Stimulated activated CD8-positive, alpha-beta memory T cell treated with anti-CD3 and anti-CD28 coated beads, Interleukin-4, amount 100 ng/mL, for 48 hours (primary cell): ENCODE results near the gene CLCA1.

Source experiments
- DNase-seq: peaks from one replicate; pipeline ENCODE4 v3.0.0-alpha.2; 2020

CLCA1 gene

DNA sequence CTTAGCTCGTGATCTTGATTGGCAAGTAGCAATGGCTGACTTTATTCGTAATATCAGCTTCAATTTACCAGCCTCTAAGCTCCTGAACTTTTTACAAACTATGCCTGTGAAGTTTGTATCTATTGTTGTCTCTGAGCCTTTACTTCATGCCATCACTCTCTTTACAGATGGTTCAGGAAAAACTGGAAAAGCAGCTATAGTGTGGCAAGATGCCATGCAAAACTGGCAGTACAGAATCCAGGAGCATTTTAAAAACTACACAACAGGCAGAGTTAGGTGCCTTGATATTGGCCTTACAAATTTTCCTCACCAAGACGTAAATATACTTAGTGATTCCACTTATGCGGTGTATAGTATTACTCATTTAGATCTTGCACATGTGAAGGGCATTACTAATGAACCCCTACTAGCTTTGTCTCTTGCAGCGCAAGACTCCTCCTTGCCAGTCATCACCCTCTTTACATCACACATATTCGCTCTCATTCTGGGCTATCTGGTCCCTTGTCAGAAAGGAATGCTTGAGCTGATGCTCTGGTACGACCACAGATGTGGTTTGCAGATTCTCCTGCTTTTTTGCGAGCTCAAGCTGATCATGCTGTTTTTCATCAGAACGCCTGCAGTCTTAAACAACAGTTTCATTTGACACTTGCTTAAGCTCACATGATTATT lies 36.3 kb downstream of the CLCA1 start:
- DNase-seq = no peak

DNA sequence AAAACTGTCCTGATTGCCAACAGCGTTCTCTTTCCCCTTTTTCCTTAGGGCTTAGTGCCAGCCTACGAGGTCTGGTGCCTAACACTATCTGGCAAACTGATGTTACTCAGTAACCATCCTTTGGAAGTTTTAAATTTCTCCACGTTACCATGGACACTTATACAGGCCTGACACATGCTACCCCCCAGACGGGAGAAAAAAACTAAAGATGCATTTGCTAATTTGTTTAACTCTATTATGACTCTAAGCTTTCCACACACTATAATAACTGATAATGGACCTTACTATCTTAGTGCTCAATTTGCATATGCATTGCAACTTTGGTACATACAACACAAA lies 36.8 kb downstream of the CLCA1 start:
- DNase-seq = no peak

DNA sequence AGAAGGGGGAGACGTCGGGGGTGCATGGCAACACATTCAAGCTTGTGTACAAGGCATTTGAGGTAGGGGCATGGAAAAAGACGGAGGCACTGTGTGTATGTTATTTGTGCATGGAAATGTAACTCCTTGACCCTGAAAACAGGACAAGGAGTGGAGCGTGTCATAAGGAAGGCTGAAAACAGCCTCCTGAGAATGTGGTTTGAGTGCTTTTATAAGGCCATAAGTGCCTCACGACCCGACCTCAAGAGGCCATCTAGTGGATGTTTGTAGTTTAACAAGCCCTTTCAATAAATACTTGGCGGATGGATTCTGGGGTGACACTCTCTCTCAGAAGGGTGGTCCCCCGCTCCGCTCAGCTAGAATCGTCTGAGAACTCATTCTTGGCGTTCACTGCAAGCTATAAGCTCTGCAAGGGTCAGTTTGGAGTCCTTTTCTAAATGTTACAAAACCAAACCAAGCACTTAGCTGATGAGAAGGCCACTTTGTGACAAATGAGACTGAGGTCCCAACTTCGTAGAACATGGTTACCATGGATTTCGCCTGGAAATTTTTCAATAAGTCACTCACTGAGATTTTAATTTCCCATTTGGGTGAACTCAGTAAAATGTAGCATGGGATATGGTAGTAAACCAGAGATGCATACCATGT lies 39.3 kb downstream of the CLCA1 start:
- DNase-seq = no peak

DNA sequence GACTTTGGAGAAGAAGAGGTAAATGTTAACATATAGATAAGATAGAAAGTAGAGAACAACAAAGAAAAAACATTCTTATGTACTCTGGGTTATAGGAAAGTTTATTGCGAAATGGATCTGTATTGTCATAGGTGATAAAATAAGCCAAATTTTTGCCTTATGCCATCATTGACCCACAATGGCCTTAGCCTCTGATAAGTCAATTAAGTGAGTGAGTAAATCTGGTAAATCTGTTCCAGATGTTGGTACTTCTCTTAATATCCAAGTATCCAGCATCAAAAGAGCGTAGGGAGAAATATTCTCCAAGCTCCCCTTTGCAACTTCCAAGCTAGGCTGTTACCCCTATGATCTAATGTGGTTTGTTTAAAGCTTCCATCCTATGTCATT lies 39.8 kb downstream of the CLCA1 start:
- DNase-seq = no peak

DNA sequence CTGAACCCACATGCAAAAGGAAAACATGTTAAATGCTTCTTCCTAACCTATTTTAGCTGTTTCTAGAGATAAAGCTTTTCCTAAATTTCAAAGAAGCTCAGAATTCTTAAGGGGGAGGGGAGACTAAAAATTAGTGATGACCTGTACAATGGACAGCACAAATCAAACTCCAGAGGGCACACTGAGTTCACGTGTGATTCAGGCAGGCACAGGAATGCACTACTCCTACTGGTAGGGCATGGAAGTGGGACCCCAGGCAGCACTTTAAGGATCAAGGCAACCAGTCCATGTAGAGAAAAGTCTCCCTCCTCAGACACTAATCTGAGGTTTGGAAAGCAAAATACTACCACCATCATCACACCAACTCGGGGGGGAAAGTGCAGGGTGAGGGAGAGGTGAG lies 46.9 kb downstream of the CLCA1 start:
- DNase-seq = no peak

DNA sequence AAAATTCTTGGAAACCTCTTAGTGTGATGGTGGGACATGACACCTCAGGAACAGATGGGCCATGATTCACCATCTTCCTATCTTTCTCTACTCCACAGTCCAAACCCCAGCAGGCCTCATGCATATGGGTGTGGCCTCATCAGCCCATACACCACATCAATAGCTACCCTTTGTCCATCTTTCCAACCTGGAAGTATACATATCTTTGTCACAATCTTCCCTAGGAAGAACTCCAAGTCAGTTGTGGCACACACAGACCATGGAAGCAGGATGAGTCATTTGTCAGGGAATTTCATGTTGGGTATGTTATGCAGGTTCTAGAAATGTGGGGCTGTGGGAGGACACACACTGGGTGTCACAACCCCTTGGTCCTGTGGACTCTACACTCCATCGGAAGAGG lies 47.6 kb downstream of the CLCA1 start:
- no peak for DNase-seq

DNA sequence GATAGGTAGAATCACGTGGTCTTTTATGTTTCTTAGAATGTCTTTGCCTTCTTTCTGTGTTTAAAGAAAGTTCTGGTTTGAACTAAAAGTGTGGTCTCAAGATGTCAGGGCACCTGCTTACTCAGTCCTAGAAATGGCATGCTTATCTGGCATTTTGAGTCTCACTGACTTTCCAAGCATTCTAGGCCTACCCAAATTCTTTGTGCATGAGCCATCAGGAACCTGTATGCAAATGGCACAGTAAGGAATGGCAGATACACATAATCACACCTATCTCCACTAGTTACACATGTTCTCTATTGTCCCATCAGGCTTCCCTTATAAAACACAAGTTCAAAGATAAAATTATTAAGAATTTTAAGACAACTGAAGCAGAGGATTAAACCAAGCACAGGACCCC lies 48.6 kb downstream of the CLCA1 start:
- no peak for DNase-seq

DNA sequence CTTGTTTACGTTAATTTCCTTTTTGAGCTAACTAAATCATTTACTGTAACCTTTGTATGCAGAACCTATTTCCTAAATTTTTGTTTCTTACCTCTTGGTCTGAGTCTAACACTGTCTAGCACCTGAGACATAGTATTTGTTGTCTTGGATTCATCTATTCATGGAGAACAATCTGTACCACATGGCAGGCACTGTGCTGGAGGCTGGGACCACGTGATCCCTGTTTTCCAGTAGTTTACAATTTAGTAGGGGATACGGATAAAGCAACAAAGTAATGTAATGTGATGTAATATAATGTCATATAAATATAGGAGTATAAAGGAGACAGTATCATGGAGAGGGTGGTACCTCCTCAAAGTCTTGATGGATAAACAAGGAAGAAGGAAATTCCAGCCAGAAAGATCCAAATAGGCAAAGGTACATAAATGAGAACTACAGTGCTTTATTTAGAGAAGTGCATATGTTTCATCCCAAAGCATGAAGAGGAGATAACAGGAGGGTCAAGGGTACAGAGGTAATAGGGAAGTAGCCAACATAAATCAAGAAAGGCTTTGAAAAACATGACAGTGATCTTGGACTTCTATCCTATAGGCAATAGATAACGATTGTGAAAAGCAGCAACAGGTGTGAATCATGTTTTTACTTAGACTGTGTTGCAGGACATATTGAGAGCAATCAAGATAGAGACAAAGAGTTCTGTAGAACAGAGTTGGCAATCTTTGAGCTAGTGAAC lies 52.2 kb downstream of the CLCA1 start:
- no peak for DNase-seq

DNA sequence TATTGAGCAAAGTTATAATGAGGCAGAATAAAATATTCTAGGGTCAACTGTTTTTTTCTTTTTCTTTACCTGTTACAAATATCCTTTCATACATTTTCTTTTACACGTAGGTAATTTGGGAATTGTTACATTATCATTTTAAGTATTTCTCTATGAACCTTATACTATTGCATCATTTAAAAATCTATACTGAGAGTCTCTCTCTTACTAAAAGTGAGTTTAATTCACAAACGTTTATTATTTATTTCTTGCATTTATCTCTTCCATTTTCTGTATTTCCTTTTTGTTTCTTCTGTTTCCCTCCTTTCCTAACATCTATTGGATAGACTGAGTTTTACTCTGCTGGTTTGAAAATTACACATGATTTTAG lies 52.8 kb downstream of the CLCA1 start:
- DNase-seq = no peak

DNA sequence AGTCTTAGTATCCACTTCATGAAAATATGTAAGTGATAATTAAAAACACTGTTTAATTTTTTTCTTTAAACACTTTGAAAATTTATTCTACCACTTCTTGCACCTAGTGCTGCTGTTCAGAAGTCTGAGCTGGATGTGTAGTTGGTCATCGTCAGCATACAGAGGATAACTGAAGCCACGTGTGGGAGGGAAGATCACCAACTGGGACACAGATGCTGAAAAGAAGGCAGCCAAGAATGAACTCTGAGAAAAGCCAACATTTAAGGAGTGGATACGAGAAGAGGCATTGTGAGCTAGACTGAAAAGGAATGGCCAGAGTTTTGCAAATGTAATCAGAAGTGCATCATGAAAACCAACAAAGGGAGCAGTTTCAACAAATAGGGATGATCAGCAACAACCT lies 53.5 kb downstream of the CLCA1 start:
- no peak for DNase-seq

DNA sequence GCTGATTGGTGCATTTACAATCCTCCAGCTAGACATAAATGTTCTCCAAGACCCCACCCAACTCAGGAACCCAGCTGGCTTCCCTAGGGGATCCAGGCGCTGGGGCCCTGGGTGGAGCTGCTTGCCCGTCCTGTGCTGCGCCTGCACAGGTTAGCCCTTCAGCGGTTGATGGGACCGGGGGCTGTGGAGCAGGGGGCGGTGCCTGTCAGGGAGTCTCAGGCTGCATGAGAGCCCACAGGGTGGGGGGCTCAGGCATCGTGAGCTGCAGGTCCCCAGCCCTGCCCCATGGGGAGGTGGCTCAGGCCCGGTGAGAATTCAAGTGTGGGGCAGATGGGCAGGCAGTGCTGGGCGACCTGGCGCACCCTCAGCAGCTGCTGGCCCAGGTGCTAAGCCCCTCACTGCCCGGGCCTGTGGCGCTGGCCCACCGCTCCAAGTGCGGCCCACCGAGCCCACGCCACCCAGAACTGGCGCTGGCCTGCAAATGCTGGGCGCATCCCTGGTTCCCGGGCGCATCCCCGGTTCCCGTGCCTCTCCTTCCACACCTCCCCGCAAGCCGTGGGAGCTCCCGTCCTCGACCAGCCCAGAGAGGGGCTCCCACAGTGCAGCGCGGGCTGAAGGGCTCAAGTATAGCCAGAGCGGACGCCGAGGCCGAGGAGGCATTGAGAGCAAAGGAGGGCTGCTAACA lies 55.1 kb downstream of the CLCA1 start:
- DNase-seq = no peak

DNA sequence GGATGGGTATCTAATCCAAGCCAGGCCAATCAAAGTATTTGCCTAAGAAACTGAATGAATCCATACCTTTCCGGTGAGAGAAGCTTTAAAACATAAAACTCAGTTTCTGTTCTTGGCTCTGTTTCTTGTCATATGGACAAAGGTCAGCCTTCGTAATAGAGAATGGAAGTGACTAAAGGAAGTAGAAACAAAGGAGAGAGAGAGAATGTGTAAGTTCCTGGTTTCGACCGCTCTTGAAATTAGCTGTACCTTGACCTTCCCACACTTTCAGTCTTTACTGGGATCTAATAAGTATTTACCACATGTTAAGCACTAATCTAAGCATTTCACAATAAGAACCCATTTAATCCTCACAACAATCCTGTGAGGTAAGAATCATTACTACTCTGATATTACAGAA lies 58.6 kb downstream of the CLCA1 start:
- DNase-seq = no peak

DNA sequence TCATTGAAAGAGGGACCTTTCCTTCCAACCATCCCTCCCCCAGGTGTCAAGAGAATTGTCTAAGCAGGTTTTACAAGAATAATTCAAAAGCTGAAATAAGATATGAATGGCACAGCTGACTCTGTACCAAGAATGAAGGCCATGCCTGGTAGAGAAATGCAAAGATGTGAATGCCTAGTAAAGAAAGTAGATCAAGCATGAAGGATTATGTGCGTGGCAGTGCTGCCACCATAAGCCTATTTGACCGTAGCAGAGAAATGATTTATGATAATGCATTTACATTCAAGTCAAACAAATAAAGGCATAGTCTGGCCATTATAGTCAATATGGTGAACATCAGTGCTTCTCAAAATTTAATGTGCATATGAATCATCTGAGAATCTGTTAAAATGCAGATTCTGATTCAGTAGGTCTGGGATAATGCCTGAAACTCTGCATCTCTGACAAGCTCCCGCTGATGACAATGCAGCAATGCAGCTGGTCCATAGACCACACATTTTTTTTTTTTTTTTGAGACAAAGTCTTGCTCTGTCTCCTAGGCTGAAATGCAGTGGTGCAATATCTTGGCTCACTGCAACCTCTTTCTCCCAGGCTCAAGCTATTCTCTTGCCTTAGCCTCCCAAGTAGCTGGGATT lies 61.6 kb downstream of the CLCA1 start:
- DNase-seq = no peak

DNA sequence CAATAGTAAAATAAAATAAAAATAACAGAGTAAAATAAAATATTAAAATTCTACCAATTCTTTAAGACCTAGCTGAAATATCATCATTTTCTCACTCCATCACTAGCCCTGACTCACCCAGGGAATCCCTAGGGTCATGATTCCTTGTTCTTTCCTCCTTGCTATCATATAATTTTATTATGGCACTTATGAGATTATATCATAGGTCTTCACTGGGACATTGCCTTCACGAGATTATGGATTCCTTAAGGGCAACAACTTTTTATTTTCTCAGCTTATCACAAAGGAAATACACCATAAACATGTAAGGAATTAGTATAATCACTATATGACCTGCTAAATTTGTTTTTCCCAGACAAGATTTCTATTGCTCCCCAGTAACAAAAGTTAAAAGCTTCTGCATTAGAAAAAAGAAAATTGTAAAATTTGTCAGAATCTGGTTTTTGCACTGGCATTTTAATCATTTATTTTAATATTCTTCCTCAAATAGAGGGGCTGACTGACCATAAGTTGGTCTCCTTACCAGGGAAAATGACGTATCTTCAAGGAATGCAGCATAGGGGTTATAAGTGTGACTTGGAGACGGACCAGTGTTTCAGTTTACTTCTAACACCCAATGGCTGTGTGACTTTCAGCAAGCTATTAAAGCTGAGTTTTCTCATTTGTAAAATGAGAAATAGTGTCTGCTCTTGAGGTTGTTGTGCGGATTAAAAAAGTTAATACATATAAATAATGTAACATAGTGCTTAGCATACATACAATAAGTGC lies 69.4 kb downstream of the CLCA1 start:
- DNase-seq = no peak

DNA sequence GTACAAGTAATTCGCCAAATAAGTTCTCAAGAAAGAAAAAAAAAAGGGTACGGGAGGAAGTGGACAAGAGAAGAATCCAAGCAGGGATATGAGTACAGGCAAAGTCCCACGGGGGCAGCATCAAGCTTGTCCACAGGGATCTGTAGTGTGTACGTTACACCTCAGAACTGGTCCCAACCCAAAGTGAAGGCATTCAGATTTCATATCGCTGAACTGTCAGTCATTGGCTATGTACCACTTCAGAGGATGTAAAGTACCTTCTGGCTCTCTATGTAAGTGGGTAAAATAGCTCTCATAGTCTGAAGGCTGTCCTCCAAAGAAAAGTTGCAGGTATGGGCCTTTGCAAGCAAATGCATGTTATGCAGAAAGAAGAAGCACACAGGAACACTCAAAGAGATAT lies 70.0 kb downstream of the CLCA1 start:
- DNase-seq = no peak

DNA sequence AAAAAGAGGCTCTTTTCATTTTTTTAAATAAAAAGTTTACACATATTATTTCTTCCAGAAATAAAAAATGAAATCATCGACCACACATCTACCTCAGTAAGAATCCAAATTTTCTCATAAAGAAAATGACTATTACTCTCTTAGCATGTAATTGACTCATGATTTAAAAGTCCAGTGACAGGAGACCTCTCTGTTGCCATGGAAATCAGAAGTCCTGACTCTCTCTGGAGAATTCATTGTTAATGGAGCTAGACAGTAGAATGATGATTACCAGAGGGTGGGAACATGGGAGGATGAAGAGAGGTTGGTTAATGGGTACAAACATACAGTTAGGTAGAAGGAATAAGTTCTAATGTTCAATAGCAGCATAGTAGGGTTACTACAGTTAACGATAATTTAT lies 73.1 kb downstream of the CLCA1 start:
- no peak for DNase-seq

DNA sequence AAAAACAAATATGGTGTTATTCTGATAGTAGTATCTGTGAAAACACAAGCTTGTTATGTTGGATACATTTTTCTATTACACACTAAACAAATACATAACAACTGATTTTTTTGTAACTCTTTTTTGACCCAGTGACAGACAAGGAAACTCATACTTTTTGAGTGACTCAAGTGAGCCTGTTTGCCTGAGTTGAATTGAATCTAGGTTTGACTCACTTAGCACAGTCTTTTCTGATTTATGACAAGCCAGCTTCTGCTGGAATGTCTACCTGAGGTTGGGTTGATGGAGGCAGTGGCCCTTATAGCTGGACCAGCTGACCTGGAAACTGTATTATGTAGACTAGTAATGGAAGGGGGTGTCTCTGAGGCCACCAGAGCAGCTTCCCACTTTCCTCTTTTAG lies 73.9 kb downstream of the CLCA1 start:
- DNase-seq = no peak

DNA sequence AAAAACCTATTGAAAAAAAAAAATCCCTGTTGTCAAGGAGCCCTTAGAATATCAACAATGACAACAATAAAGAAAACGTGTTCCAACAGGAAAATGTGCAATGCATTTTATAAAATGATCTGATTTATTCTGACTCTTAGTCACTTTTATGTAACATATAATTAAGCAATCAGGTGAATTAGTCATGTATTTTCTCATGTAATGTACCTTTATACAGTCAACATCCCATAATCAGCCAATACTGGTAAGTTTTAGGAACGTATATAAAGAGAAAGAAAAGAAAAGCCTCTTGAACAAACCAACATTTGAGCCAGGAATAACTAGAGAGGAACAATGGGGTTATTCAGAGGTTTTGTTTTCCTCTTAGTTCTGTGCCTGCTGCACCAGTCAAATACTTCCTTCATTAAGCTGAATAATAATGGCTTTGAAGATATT lies 78.1 kb downstream of the CLCA1 start, which contains the start of gene CLCA4:
Gene CLCA4 (plus strand): TSS at position 292 of the 435 bp plus-strand sequence. CDS start 42 bp downstream, at position 334.
- DNase-seq = no peak

DNA sequence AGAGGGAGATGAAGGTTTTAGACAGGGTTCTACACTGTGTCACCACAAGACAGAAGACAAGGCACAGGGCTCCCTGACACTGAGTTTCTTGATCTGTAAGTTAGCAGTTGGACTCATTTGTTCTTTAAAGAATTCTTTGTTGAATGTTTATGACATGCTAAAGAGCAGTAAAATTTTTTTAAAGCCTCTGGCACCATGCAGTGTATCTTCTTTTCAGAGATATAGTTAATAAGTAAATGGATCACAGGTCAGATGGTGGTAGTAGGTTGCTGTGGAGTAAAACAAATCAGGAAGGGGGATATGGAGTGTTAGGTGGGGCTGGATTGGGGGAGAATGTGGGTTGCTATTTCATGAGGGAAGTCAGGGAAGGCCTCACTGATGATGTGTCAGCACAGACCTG lies 80.1 kb downstream of the CLCA1 start:
- DNase-seq = no peak
